Keratinocyte (primary cell): ENCODE results near the gene MS4A6A. TPM values are rescaled to one million over a fixed set of nuclear protein-coding genes. Genes with fewer than 3 reads are reported as not detected.

Experiments
- DNase-seq: peaks from one replicate; pipeline ENCODE4 v3.0.0-alpha.2; 2011; ENCODE audit warnings: low read depth, missing footprints, low spot score
- FAIRE-seq: peaks from 2 replicates; lab custom pipeline; 2011; peaks lifted over from hg19 to GRCh38; lab: Jason Lieb, UNC
- H2AFZ ChIP-seq: 2 replicates; pipeline ENCODE4 v1.6.0; 2012; ENCODE audit warnings: low read length, control low read depth, inconsistent platforms; ENCODE audit not compliant: control insufficient read depth
- H3K27ac ChIP-seq: 2 replicates; pipeline ENCODE4 v1.5.1; 2011; ENCODE audit warnings: low read length; ENCODE audit not compliant: control insufficient read depth, insufficient read depth
- H3K27me3 ChIP-seq: 3 replicates; pipeline ENCODE4 v1.6.0; 2011; ENCODE audit warnings: low read length; ENCODE audit not compliant: control insufficient read depth, insufficient read depth; ENCODE audit errors: extremely low read depth
- H3K36me3 ChIP-seq, 2 experiments: 2 replicates in 1 of 2; 3 replicates in 1 of 2; pipeline ENCODE4 v1.5.1; 2011; ENCODE audit warnings: low read length in 2 of 2, mild to moderate bottlenecking in 1 of 2; ENCODE audit not compliant: control insufficient read depth in 2 of 2, insufficient read depth in 2 of 2; ENCODE audit errors: extremely low read depth in 1 of 2
- H3K4me1 ChIP-seq: 3 replicates; pipeline ENCODE4 v1.5.1; 2011; ENCODE audit warnings: low read length; ENCODE audit not compliant: control insufficient read depth, insufficient read depth; ENCODE audit errors: extremely low read depth
- H3K4me2 ChIP-seq: 3 replicates; pipeline ENCODE4 v1.6.0; 2011; ENCODE audit warnings: low read depth, low read length; ENCODE audit not compliant: control insufficient read depth, insufficient read depth; ENCODE audit errors: extremely low read depth
- H3K4me3 ChIP-seq, 3 experiments: fragments of 200-600 bp in 1 of 3; sonication (generic) in 1 of 3; 2 replicates in 2 of 3; 3 replicates in 1 of 3; pipeline ENCODE4 v1.5.1; 2011 to 2016; ENCODE audit warnings: low read length in 3 of 3, mild to moderate bottlenecking in 3 of 3, control low read depth in 2 of 3, inconsistent platforms in 1 of 3, low read depth in 1 of 3, mixed read lengths in 1 of 3, mixed run types in 1 of 3, moderate library complexity in 1 of 3; ENCODE audit not compliant: control insufficient read depth in 2 of 3, insufficient read depth in 2 of 3; ENCODE audit errors: extremely low read depth in 1 of 3
- H3K79me2 ChIP-seq: 2 replicates; pipeline ENCODE4 v1.6.0; 2012; ENCODE audit warnings: low read length; ENCODE audit not compliant: control insufficient read depth, insufficient read depth
- H3K9ac ChIP-seq: 3 replicates; pipeline ENCODE4 v1.6.0; 2011; ENCODE audit warnings: low read length; ENCODE audit not compliant: control insufficient read depth, insufficient read depth; ENCODE audit errors: extremely low read depth
- H3K9me1 ChIP-seq: 3 replicates; pipeline ENCODE4 v1.6.0; 2011; ENCODE audit warnings: low read length; ENCODE audit not compliant: control insufficient read depth, insufficient read depth; ENCODE audit errors: extremely low read depth
- H3K9me3 ChIP-seq: 2 replicates; pipeline ENCODE4 v1.5.1; 2012; ENCODE audit warnings: low read depth, low read length; ENCODE audit not compliant: control insufficient read depth
- H4K20me1 ChIP-seq: 3 replicates; pipeline ENCODE4 v1.6.0; 2011; ENCODE audit warnings: low read length; ENCODE audit not compliant: control insufficient read depth, insufficient read depth; ENCODE audit errors: extremely low read depth
- EZH2 ChIP-seq: IDR thresholded peaks from one replicate; pipeline ENCODE4 v1.6.1; 2012; ENCODE audit warnings: inconsistent platforms, mild to moderate bottlenecking, low read length, moderate library complexity
- dilution Hi-C: fragments of 300-500 bp; cut with MboI; formaldehyde crosslinking; loops from one replicate; pipeline ENCODE4 v1.7.0; 2020; ENCODE audit warnings: low sequenced_read_pairs; ENCODE audit not compliant: extremely low pct_ligation_motif_present
- polyA plus RNA-seq, 5 experiments: library from polyadenylated mRNA; depleted of rRNA in 3 of 5; stranded (reverse) in 3 of 5; stranded (forward) in 1 of 5; unstranded in 1 of 5; fragments of >200 nt; gene quantifications; 1 replicate in 1 of 5; 2 replicates in 3 of 5; 3 replicates in 1 of 5; pipeline versions ENCODE4 v1.2.1 to v1.2.3, GENCODE V29; 2011 to 2012; ENCODE audit warnings: missing spikeins in 2 of 5, low read depth in 1 of 5, low replicate concordance in 1 of 5
- TF ChIP-seq, protein P1 (sequence below), 3 experiments: IDR thresholded peaks in 1 of 3; conservative IDR thresholded peaks in 1 of 3; optimal IDR thresholded peaks in 1 of 3; 2 replicates in 2 of 3; 3 replicates in 1 of 3; pipeline versions ENCODE3 to v1.5.1; 2011; ENCODE audit warnings: low read length in 3 of 3, mild to moderate bottlenecking in 3 of 3, moderate library complexity in 2 of 3, control low read depth in 1 of 3, inconsistent platforms in 1 of 3; ENCODE audit not compliant: insufficient read depth in 2 of 3; ENCODE audit errors: extremely low read depth in 1 of 3

MS4A6A gene
- polyA plus RNA-seq, 1 donor (not counting 4 experiments of a cell fraction or from before 2014, with no cell fraction given): not detected

GRCh38 chr11:60197442-60197841 lies 14.6 kb upstream of the MS4A6A start:
- Histone ChIP-seq H3K9me1 (no peaks in the 10 kb centered on the region), H3K4me2 (no peak overlapping the region), H3K9ac (no peak overlapping the region), H3K4me3 (no peak overlapping the region), H3K4me1 (no peaks in the 10 kb centered on the region), H3K27ac (no peak overlapping the region), H3K9me3 (no peaks in the 10 kb centered on the region), H3K27me3 (no peaks in the 10 kb centered on the region), H3K79me2 (no peaks in the 10 kb centered on the region), H4K20me1 (no peaks in the 10 kb centered on the region), H2AFZ (no peak overlapping the region), H3K36me3 (no peaks in the 10 kb centered on the region)
- dilution Hi-C loops: no loop called here
- DNase-seq (no peak), FAIRE-seq (no peak)
- TF ChIP-seq, protein P1, sequence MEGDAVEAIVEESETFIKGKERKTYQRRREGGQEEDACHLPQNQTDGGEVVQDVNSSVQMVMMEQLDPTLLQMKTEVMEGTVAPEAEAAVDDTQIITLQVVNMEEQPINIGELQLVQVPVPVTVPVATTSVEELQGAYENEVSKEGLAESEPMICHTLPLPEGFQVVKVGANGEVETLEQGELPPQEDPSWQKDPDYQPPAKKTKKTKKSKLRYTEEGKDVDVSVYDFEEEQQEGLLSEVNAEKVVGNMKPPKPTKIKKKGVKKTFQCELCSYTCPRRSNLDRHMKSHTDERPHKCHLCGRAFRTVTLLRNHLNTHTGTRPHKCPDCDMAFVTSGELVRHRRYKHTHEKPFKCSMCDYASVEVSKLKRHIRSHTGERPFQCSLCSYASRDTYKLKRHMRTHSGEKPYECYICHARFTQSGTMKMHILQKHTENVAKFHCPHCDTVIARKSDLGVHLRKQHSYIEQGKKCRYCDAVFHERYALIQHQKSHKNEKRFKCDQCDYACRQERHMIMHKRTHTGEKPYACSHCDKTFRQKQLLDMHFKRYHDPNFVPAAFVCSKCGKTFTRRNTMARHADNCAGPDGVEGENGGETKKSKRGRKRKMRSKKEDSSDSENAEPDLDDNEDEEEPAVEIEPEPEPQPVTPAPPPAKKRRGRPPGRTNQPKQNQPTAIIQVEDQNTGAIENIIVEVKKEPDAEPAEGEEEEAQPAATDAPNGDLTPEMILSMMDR (optimal IDR thresholded peaks at IDR 0.05 in 1 of 3, IDR thresholded peaks at IDR 0.05 in 1 of 3, conservative IDR thresholded peaks at IDR 0.05 in 1 of 3; ENCODE audit: extremely low read depth in 1 of 3, insufficient read depth in 2 of 3, low read length in 3 of 3): no peak
- no peak for TF ChIP-seq EZH2

DNA sequence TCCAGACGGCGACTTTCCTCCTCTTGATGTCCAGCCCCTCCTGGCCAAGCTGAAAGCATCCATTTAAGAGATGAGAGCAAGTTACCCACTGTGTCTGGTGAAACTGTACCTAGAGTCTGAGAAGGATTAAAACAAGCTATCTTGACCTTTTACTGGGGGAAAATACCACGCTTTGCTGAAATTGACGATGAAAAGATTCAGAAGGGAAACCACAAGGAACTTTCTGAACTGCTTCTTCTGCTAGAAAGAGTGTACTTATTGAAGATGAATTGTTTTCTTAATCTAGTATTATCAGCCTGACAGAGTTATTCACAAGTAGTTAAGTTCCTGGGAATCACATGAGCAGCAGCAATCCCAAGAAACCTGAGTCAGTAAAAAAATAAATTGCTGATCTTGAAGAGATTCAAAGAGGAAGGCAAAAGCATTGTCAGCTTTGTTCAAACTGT lies 13.1 kb upstream of the MS4A6A start:
- Histone ChIP-seq H3K9me3 (no peaks in the 10 kb centered on the region), H3K4me1 (no peaks in the 10 kb centered on the region), H3K79me2 (no peaks in the 10 kb centered on the region), H3K4me3 (no peak overlapping the region), H3K9ac (no peak overlapping the region), H3K27ac (no peak overlapping the region), H2AFZ (no peak overlapping the region), H3K4me2 (no peak overlapping the region), H4K20me1 (no peaks in the 10 kb centered on the region), H3K36me3 (no peaks in the 10 kb centered on the region), H3K9me1 (no peaks in the 10 kb centered on the region), H3K27me3 (no peaks in the 10 kb centered on the region)
- no peak for FAIRE-seq
- dilution Hi-C loops: no loop called here
- TF ChIP-seq EZH2: no peak
- TF ChIP-seq, protein P1 (optimal IDR thresholded peaks at IDR 0.05 in 1 of 3, IDR thresholded peaks at IDR 0.05 in 1 of 3, conservative IDR thresholded peaks at IDR 0.05 in 1 of 3; ENCODE audit: extremely low read depth in 1 of 3, insufficient read depth in 2 of 3, low read length in 3 of 3): no peak
- no peak for DNase-seq
